GM23338 (cell line): ENCODE results near the gene TMEM187.

Source experiments
- CTCF ChIP-seq, 2 experiments: fragments of 200-600 bp in 1 of 2; sonication (generic) in 1 of 2; conservative IDR thresholded peaks; 2 replicates each; pipeline versions ENCODE4 v1.5.1 to v1.6.1; 2016 to 2017; ENCODE audit warnings: antibody characterized with exemption in 2 of 2, low read depth in 2 of 2, mild to moderate bottlenecking in 2 of 2, moderate library complexity in 1 of 2
- EZH2 ChIP-seq: fragments of 200-600 bp; sonication (generic); IDR thresholded peaks from one replicate; pipeline ENCODE4 v1.8.0; 2017; ENCODE audit warnings: antibody characterized with exemption, mild to moderate bottlenecking, low read depth; ENCODE audit not compliant: unreplicated experiment
- POLR2AphosphoS5 ChIP-seq: IDR thresholded peaks from 2 replicates; pipeline ENCODE4 v1.6.1; 2016; ENCODE audit warnings: antibody characterized with exemption, low read depth
- REST ChIP-seq: IDR thresholded peaks from one replicate; pipeline ENCODE4 v1.6.1; 2018; ENCODE audit warnings: antibody characterized with exemption; ENCODE audit not compliant: unreplicated experiment

GRCh38 chrX:154012336-154012991 is 39.9 kb downstream of the TMEM187 start:
- TF ChIP-seq CTCF (conservative IDR thresholded peaks at IDR 0.05; ENCODE audit: low read depth in 2 of 2) = no peak
- TF ChIP-seq EZH2 = no peak
- TF ChIP-seq REST = no peak
- TF ChIP-seq POLR2AphosphoS5 = no peak
